ENCODE measurements around the gene TVP23A.

DNA sequence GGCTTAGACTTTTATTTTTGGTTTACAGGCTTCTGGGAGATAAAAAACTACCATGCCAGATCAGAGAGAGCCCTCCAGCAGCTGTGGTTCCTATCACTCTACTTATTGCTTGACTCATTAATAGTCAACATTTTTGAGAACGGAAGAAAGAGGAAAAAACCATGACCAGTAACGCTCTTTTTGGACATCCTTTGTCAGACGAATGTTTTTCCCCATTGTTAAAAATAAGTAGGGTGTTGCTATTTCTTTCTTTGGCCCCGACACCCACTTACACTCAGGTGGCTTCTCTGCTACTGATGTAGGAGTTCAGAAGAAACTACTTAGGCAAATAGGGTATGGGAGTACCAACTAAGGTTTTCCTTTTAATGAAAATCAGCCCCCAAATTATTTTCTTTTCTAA is 27.5 kb downstream of the TVP23A start:
- TF ChIP-seq, protein P1, sequence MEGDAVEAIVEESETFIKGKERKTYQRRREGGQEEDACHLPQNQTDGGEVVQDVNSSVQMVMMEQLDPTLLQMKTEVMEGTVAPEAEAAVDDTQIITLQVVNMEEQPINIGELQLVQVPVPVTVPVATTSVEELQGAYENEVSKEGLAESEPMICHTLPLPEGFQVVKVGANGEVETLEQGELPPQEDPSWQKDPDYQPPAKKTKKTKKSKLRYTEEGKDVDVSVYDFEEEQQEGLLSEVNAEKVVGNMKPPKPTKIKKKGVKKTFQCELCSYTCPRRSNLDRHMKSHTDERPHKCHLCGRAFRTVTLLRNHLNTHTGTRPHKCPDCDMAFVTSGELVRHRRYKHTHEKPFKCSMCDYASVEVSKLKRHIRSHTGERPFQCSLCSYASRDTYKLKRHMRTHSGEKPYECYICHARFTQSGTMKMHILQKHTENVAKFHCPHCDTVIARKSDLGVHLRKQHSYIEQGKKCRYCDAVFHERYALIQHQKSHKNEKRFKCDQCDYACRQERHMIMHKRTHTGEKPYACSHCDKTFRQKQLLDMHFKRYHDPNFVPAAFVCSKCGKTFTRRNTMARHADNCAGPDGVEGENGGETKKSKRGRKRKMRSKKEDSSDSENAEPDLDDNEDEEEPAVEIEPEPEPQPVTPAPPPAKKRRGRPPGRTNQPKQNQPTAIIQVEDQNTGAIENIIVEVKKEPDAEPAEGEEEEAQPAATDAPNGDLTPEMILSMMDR (conservative IDR thresholded peaks at IDR 0.05; ENCODE audit: low read depth, low read length) = no peak
- no peak for TF ChIP-seq EZH2 (IDR thresholded peaks at IDR 0.05; ENCODE audit: borderline replicate concordance, low read depth, low read length, poor library complexity, severe bottlenecking)
